IMR-90 (cell line): Measurements from ENCODE around the gene TMC1. TPM values are rescaled to one million over a fixed set of nuclear protein-coding genes. Genes with fewer than 3 reads are reported as not detected.

Experiments used
- ATAC-seq: fragments of 200-7000 bp; cut with Tn5 transposase; 2 replicates; pipeline ENCODE4 v1.9.1; 2020; ENCODE audit warnings: low read depth, mild to moderate bottlenecking, moderate library complexity
- BruUV-seq: library from RNA; stranded (reverse); fragments of 400-500 nt; replicated peaks from 2 replicates; lab custom pipeline; 2021; lab: Mats Ljungman, UMichigan
- CTCF ChIA-PET: fragments of 300-600 bp; formaldehyde crosslinking; extraction: SDS; loops from one replicate; lab custom pipeline; 2021; ENCODE audit warnings: antibody characterized with exemption; lab: Yijun Ruan, JAX
- POLR2A ChIA-PET: fragments of 300-600 bp; sonication (Branson Sonifier 250); formaldehyde crosslinking; loops from one replicate; lab custom pipeline; 2022; ENCODE audit warnings: antibody characterized with exemption; ENCODE audit not compliant: unreplicated experiment; lab: Charles Lee
- DNase-seq: peaks from one replicate; pipeline ENCODE4 v3.0.0; 2013
- H2AFZ ChIP-seq: replicated peaks from 2 replicates; pipeline ENCODE3; 2013; ENCODE audit warnings: low read length, mild to moderate bottlenecking; ENCODE audit not compliant: poor library complexity
- H2AK5ac ChIP-seq: 2 replicates; pipeline ENCODE4 v1.6.1; 2013; ENCODE audit warnings: low read depth, low read length, inconsistent platforms
- H2AK9ac ChIP-seq: replicated peaks from 2 replicates; pipeline ENCODE3; 2013; ENCODE audit warnings: mild to moderate bottlenecking, low read depth, low read length, moderate library complexity; ENCODE audit not compliant: poor library complexity
- H2BK120ac ChIP-seq: 2 replicates; pipeline ENCODE4 v1.6.1; 2013; ENCODE audit warnings: low read depth, low read length, inconsistent platforms
- H2BK15ac ChIP-seq: 3 replicates; pipeline ENCODE4 v1.6.1; 2013; ENCODE audit warnings: low read depth, low read length, inconsistent platforms
- H2BK20ac ChIP-seq: 2 replicates; pipeline ENCODE4 v1.6.1; 2013; ENCODE audit warnings: low read depth, mild to moderate bottlenecking, inconsistent platforms, low read length, moderate library complexity
- H2BK5ac ChIP-seq: 2 replicates; pipeline ENCODE4 v1.6.1; 2013; ENCODE audit warnings: mild to moderate bottlenecking, low read depth, low read length, inconsistent platforms; ENCODE audit not compliant: poor library complexity, severe bottlenecking
- H3K14ac ChIP-seq: replicated peaks from 2 replicates; pipeline ENCODE4 v1.6.1; 2013; ENCODE audit warnings: low read depth, low read length, inconsistent platforms
- H3K18ac ChIP-seq: 2 replicates; pipeline ENCODE4 v1.6.1; 2013; ENCODE audit warnings: low read depth, low read length, control low read depth
- H3K23ac ChIP-seq: 2 replicates; pipeline ENCODE4 v1.6.1; 2013; ENCODE audit warnings: low read depth, low read length, inconsistent platforms
- H3K27ac ChIP-seq: 2 replicates; pipeline ENCODE4 v1.5.1; 2013; ENCODE audit warnings: mild to moderate bottlenecking, control low read depth, low read length; ENCODE audit not compliant: insufficient read depth
- H3K27me3 ChIP-seq: 2 replicates; pipeline ENCODE4 v1.6.1; 2013; ENCODE audit warnings: low read length; ENCODE audit not compliant: control insufficient read depth, insufficient read depth
- H3K36me3 ChIP-seq: 2 replicates; pipeline ENCODE4 v1.6.1; 2013; ENCODE audit warnings: low read length, mixed read lengths; ENCODE audit not compliant: control insufficient read depth, insufficient read depth
- H3K4ac ChIP-seq: 2 replicates; pipeline ENCODE4 v1.6.1; 2013; ENCODE audit warnings: low read depth, low read length, inconsistent platforms
- H3K4me1 ChIP-seq: 2 replicates; pipeline ENCODE4 v1.6.1; 2013; ENCODE audit warnings: low read length, mixed read lengths; ENCODE audit not compliant: control insufficient read depth, insufficient read depth
- H3K4me2 ChIP-seq: 2 replicates; pipeline ENCODE4 v1.6.1; 2013; ENCODE audit warnings: low read depth, mild to moderate bottlenecking, control low read depth, low read length, moderate library complexity
- H3K4me3 ChIP-seq: 2 replicates; pipeline ENCODE4 v1.5.1; 2013; ENCODE audit warnings: low read depth, mild to moderate bottlenecking, control low read depth, low read length, moderate library complexity; ENCODE audit not compliant: insufficient read depth
- H3K56ac ChIP-seq: 2 replicates; pipeline ENCODE4 v1.6.1; 2013; ENCODE audit warnings: low read length, inconsistent platforms; ENCODE audit not compliant: insufficient read depth; ENCODE audit errors: extremely low read depth
- H3K79me1 ChIP-seq, 2 experiments: 2 replicates each; pipeline ENCODE4 v1.6.1; 2013; ENCODE audit warnings: low read length in 2 of 2, inconsistent platforms in 1 of 2, low read depth in 1 of 2
- H3K9ac ChIP-seq: 2 replicates; pipeline ENCODE4 v1.6.1; 2013; ENCODE audit warnings: low read depth, low read length, control low read depth
- H3K9me1 ChIP-seq: 2 replicates; pipeline ENCODE4 v1.6.1; 2013; ENCODE audit warnings: low read length, inconsistent platforms; ENCODE audit not compliant: insufficient read depth
- H3K9me3 ChIP-seq: 2 replicates; pipeline ENCODE4 v1.6.1; 2013; ENCODE audit warnings: low read length; ENCODE audit not compliant: control insufficient read depth, insufficient read depth
- H4K20me1 ChIP-seq: 2 replicates; pipeline ENCODE4 v1.6.1; 2013; ENCODE audit warnings: low read length, inconsistent platforms; ENCODE audit not compliant: insufficient read depth
- H4K5ac ChIP-seq: 2 replicates; pipeline ENCODE4 v1.6.1; 2013; ENCODE audit warnings: mild to moderate bottlenecking, low read depth, low read length, control low read depth
- H4K8ac ChIP-seq, 2 experiments: 2 replicates each; pipeline ENCODE4 v1.6.1; 2013; ENCODE audit warnings: low read depth in 2 of 2, low read length in 2 of 2, control low read depth in 1 of 2, inconsistent platforms in 1 of 2
- H4K91ac ChIP-seq: 2 replicates; pipeline ENCODE4 v1.6.1; 2013; ENCODE audit warnings: low read depth, low read length, inconsistent platforms; ENCODE audit not compliant: insufficient read depth
- BHLHE40 ChIP-seq: fragments of 150-350 bp; IDR thresholded peaks from 2 replicates; pipeline ENCODE4 v1.6.1; 2016; ENCODE audit warnings: mild to moderate bottlenecking, low read depth, low read length
- CEBPB ChIP-seq: IDR thresholded peaks from 2 replicates; pipeline ENCODE4 v1.6.1; 2012; ENCODE audit warnings: low read depth, low read length, improper control_type of control experiment
- CHD1 ChIP-seq: IDR thresholded peaks from 2 replicates; pipeline ENCODE4 v1.6.1; 2012; ENCODE audit warnings: low read depth, low read length, improper control_type of control experiment
- CTCF ChIP-seq: conservative IDR thresholded peaks from 2 replicates; pipeline ENCODE4 v1.5.1; 2012; ENCODE audit warnings: mild to moderate bottlenecking, low read depth, low read length, improper control_type of control experiment
- FOS ChIP-seq: fragments of 150-350 bp; IDR thresholded peaks from 2 replicates; pipeline ENCODE4 v1.6.1; 2016; ENCODE audit warnings: low read depth, low read length
- MAFK ChIP-seq: IDR thresholded peaks from 2 replicates; pipeline ENCODE4 v1.6.1; 2012; ENCODE audit warnings: low read depth, low read length, improper control_type of control experiment
- MAZ ChIP-seq: IDR thresholded peaks from 2 replicates; pipeline ENCODE4 v1.6.1; 2012; ENCODE audit warnings: low read depth, mild to moderate bottlenecking, low read length, improper control_type of control experiment, moderate library complexity, borderline replicate concordance
- MXI1 ChIP-seq: IDR thresholded peaks from 2 replicates; pipeline ENCODE4 v1.6.1; 2012; ENCODE audit warnings: low read depth, mild to moderate bottlenecking, low read length, moderate library complexity, borderline replicate concordance
- NFE2L2 ChIP-seq: fragments of 150-350 bp; IDR thresholded peaks from 2 replicates; pipeline ENCODE4 v1.6.1; 2016; ENCODE audit warnings: low read depth, mild to moderate bottlenecking, low read length
- POLR2A ChIP-seq: IDR thresholded peaks from 2 replicates; pipeline ENCODE4 v1.6.1; 2012; ENCODE audit warnings: mild to moderate bottlenecking, low read depth, low read length
- RAD21 ChIP-seq: IDR thresholded peaks from 2 replicates; pipeline ENCODE4 v1.6.1; 2012; ENCODE audit warnings: low read length, improper control_type of control experiment
- RCOR1 ChIP-seq: IDR thresholded peaks from 2 replicates; pipeline ENCODE4 v1.6.1; 2012; ENCODE audit warnings: mild to moderate bottlenecking, low read length, improper control_type of control experiment; ENCODE audit not compliant: insufficient replicate concordance
- RFX5 ChIP-seq: IDR thresholded peaks from 2 replicates; pipeline ENCODE4 v1.8.0; 2012; ENCODE audit warnings: low read depth, mild to moderate bottlenecking, low read length, moderate library complexity
- SMC3 ChIP-seq: fragments of 150-350 bp; IDR thresholded peaks from 2 replicates; pipeline ENCODE4 v1.6.1; 2016; ENCODE audit warnings: low read depth, mild to moderate bottlenecking, antibody characterized with exemption, low read length, moderate library complexity
- WGBS, 2 experiments: methylation state at CpG; one replicate each; pipeline versions ENCODE4 v1.1.5 to v1.1.7; 2013; ENCODE audit warnings: missing lambda C conversion rate in 2 of 2; ENCODE audit not compliant: insufficient read length in 1 of 2; ENCODE audit errors: extremely low coverage in 2 of 2; 5-methylcytosine and 5-hydroxymethylcytosine counted together
- dilution Hi-C: fragments of 300-500 bp; cut with HindIII; formaldehyde crosslinking; loops from one replicate; pipeline ENCODE4 v1.14.3; 2018; ENCODE audit warnings: low sequenced_read_pairs; ENCODE audit not compliant: unreplicated experiment
- in situ Hi-C: fragments of 300-500 bp; cut with MboI; formaldehyde crosslinking; loops from 3 replicates; pipeline ENCODE4 v1.14.3; 2019; ENCODE audit warnings: low sequenced_read_pairs, inconsistent platforms, mixed read lengths
- intact Hi-C: fragments of 100-400 bp; cut with micrococcal nuclease; formaldehyde crosslinking; loops from 2 replicates; pipeline ENCODE4 v1.10.0; 2022
- polyA plus RNA-seq, 3 experiments: library from polyadenylated mRNA; depleted of rRNA; stranded (reverse); fragments of >200 nt; gene quantifications; 2 replicates each; pipeline ENCODE4 v1.2.3, GENCODE V29; 2012; ENCODE audit warnings: low replicate concordance in 1 of 3
- total RNA-seq: library from RNA; depleted of rRNA; stranded (reverse); fragments of >200 nt; gene quantifications from 2 replicates; pipeline ENCODE4 v1.2.3, GENCODE V29; 2012
- TF ChIP-seq, protein P1 (sequence below): fragments of 150-350 bp; IDR thresholded peaks from 2 replicates; pipeline ENCODE4 v1.6.1; 2017; ENCODE audit warnings: mild to moderate bottlenecking, antibody characterized with exemption, low read length, low read depth

The TMC1 gene
- total and polyA plus RNA-seq, 2 of the 4 experiments (the other 2 are of a cell fraction): not detected

DNA sequence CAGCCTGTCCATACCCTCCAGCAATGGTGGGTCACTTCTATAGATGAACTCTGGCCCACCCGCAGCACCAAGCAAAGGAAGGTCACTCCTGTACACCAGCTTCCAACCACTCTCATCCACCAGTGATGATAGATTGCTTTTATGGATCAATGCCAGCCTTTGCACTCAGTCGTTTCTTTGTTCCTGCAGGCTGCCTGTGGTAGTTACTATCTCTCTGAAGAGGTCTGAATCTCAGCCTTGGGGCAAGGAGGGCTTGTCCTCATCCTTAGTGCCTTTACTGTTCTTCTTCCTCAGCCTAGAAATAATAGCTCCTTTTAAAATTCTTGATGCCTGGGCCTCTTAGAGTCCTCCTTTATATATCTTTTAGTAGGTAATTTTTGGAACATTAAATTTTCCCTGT, 100.8 kb downstream of the TMC1 start:
- no peaks in the 10 kb centered on the region for H3K4me1 ChIP-seq
- TF ChIP-seq MAFK: no peak
- no peak for TF ChIP-seq RCOR1
- no peak for TF ChIP-seq NFE2L2
- TF ChIP-seq CHD1: no peak
- no peak for TF ChIP-seq POLR2A
- TF ChIP-seq SMC3: no peak
- TF ChIP-seq RFX5: no peak
- TF ChIP-seq MXI1: no peak
- no peak for TF ChIP-seq BHLHE40
- TF ChIP-seq, protein P1, sequence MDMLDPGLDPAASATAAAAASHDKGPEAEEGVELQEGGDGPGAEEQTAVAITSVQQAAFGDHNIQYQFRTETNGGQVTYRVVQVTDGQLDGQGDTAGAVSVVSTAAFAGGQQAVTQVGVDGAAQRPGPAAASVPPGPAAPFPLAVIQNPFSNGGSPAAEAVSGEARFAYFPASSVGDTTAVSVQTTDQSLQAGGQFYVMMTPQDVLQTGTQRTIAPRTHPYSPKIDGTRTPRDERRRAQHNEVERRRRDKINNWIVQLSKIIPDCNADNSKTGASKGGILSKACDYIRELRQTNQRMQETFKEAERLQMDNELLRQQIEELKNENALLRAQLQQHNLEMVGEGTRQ: no peak
- no peak for TF ChIP-seq RAD21
- no peak for TF ChIP-seq CEBPB
- no peak for TF ChIP-seq CTCF
- TF ChIP-seq MAZ: no peak
- no peak for TF ChIP-seq FOS
- no peaks in the 10 kb centered on the region for H3K36me3 ChIP-seq
- H4K91ac ChIP-seq: no peak overlapping the region
- no peak overlapping the region for H3K4me3 ChIP-seq
- no peak overlapping the region for H3K18ac ChIP-seq
- no peak overlapping the region for H3K14ac ChIP-seq
- no peak for ATAC-seq
- CTCF ChIA-PET: interaction anchor here (0.6 kb wide), 1 partner anchor 491 kb away, joined by 4 read pairs; no protein-coding TSS in a partner anchor
- BruUV-seq: no TSS peak
- 0 out of 2 replicates have a peak, but pooled peaks cover 4% of the 10 kb centered on the region for H3K27me3 ChIP-seq
- no peak overlapping the region for H3K4me2 ChIP-seq
- in situ Hi-C loops (loop anchor here (25.0 kb wide), 1 partner anchor 585 kb away; no protein-coding TSS in a partner anchor), dilution Hi-C loops (no loop called here), intact Hi-C loops (no loop called here)
- H2AK5ac ChIP-seq: no peak overlapping the region
- no peaks in the 10 kb centered on the region for H3K9me1 ChIP-seq
- H2BK120ac ChIP-seq: no peak overlapping the region
- DNase-seq: no peak
- POLR2A ChIA-PET: no interaction called here
- H3K9ac ChIP-seq: no peak overlapping the region
- H2AFZ ChIP-seq: no peak overlapping the region
- no peak overlapping the region for H3K23ac ChIP-seq
- no peaks in the 10 kb centered on the region for H3K9me3 ChIP-seq
- no peak overlapping the region for H3K4ac ChIP-seq
- H2BK20ac ChIP-seq: no peak overlapping the region
- H3K56ac ChIP-seq: no peak overlapping the region
- H3K27ac ChIP-seq: no peak overlapping the region
- WGBS, 2 experiments: no CpG with 5 or more reads among the region's 2 CpGs
- no peaks in the 10 kb centered on the region for H3K79me1 ChIP-seq
- H4K8ac ChIP-seq: no peak overlapping the region
- no peak overlapping the region for H2AK9ac ChIP-seq
- H4K20me1 ChIP-seq: no peaks in the 10 kb centered on the region
- no peak overlapping the region for H2BK15ac ChIP-seq
- no peak overlapping the region for H4K5ac ChIP-seq
- no peak overlapping the region for H2BK5ac ChIP-seq
